PFSK-1 (cell line): Measurements from ENCODE around the gene NEK5.

Source experiments
- FOXP2 ChIP-seq: optimal IDR thresholded peaks from 2 replicates; pipeline ENCODE3; 2011; ENCODE audit warnings: borderline replicate concordance, control low read depth, inconsistent platforms; ENCODE audit not compliant: insufficient read depth; ENCODE audit errors: extremely low read length, extremely low read depth
- POLR2AphosphoS5 ChIP-seq: IDR thresholded peaks from 2 replicates; pipeline ENCODE4 v1.6.1; 2012; ENCODE audit warnings: low read depth, mild to moderate bottlenecking, control low read depth, low read length, moderate library complexity
- SIN3A ChIP-seq: IDR thresholded peaks from 2 replicates; pipeline ENCODE4 v1.6.1; 2012; ENCODE audit warnings: mild to moderate bottlenecking, low read length, moderate library complexity, borderline replicate concordance; ENCODE audit not compliant: insufficient read depth
- TAF1 ChIP-seq: IDR thresholded peaks from 2 replicates; pipeline ENCODE4 v1.6.1; 2012; ENCODE audit warnings: low read length, control low read depth, borderline replicate concordance; ENCODE audit not compliant: insufficient read depth
- TF ChIP-seq, protein P1 (sequence below), 2 experiments: IDR thresholded peaks; 2 replicates each; pipeline versions ENCODE4 v1.6.1 to v1.8.0; 2011 to 2012; ENCODE audit warnings: low read depth in 2 of 2, low read length in 2 of 2, control low read depth in 1 of 2, inconsistent platforms in 1 of 2, mild to moderate bottlenecking in 1 of 2, moderate library complexity in 1 of 2; ENCODE audit not compliant: insufficient read depth in 1 of 2

NEK5 gene

GRCh38 chr13:52091473-52091872, 37.4 kb downstream of the NEK5 start:
- TF ChIP-seq SIN3A (no peak), TAF1 (no peak), POLR2AphosphoS5 (no peak)

DNA sequence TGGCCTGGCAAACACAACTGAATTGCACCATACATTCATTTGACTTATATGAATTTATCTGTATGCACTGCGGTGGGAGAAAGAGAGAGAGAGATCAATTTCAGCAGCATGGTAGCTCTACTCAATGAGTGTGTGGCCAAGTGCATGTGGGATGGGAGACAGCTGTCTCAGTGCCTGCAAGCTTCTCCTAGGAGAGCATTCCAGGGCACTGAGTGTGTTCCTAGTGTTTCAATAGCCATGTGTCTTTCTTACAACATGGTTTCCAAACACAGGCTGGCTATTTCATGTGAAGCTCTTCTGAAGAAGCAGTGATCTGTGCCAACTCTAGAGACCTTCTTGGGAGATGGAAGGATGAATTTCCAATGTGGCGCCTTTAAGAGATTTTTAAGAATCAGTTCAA, 43.5 kb downstream of the NEK5 start:
- TF ChIP-seq TAF1 (no peak), FOXP2 (no peak), POLR2AphosphoS5 (no peak), SIN3A (no peak)
- TF ChIP-seq, protein P1, sequence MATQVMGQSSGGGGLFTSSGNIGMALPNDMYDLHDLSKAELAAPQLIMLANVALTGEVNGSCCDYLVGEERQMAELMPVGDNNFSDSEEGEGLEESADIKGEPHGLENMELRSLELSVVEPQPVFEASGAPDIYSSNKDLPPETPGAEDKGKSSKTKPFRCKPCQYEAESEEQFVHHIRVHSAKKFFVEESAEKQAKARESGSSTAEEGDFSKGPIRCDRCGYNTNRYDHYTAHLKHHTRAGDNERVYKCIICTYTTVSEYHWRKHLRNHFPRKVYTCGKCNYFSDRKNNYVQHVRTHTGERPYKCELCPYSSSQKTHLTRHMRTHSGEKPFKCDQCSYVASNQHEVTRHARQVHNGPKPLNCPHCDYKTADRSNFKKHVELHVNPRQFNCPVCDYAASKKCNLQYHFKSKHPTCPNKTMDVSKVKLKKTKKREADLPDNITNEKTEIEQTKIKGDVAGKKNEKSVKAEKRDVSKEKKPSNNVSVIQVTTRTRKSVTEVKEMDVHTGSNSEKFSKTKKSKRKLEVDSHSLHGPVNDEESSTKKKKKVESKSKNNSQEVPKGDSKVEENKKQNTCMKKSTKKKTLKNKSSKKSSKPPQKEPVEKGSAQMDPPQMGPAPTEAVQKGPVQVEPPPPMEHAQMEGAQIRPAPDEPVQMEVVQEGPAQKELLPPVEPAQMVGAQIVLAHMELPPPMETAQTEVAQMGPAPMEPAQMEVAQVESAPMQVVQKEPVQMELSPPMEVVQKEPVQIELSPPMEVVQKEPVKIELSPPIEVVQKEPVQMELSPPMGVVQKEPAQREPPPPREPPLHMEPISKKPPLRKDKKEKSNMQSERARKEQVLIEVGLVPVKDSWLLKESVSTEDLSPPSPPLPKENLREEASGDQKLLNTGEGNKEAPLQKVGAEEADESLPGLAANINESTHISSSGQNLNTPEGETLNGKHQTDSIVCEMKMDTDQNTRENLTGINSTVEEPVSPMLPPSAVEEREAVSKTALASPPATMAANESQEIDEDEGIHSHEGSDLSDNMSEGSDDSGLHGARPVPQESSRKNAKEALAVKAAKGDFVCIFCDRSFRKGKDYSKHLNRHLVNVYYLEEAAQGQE (IDR thresholded peaks at IDR 0.05; ENCODE audit: insufficient read depth in 1 of 2, low read depth in 2 of 2, low read length in 2 of 2), result no peak

GRCh38 chr13:52082601-52083000, 46.3 kb downstream of the NEK5 start:
- TF ChIP-seq, protein P1 (IDR thresholded peaks at IDR 0.05; ENCODE audit: insufficient read depth in 1 of 2, low read depth in 2 of 2, low read length in 2 of 2), result no peak
- TF ChIP-seq FOXP2 (no peak), SIN3A (no peak), TAF1 (no peak), POLR2AphosphoS5 (no peak)

- no peak for TF ChIP-seq SIN3A
- TF ChIP-seq, protein P1 (IDR thresholded peaks at IDR 0.05; ENCODE audit: insufficient read depth in 1 of 2, low read depth in 2 of 2, low read length in 2 of 2), result no peak
- no peak for TF ChIP-seq FOXP2
- TF ChIP-seq POLR2AphosphoS5, result no peak
These were observed 57.8 kb downstream of the NEK5 start for GRCh38 chr13:52070929-52071523.

DNA sequence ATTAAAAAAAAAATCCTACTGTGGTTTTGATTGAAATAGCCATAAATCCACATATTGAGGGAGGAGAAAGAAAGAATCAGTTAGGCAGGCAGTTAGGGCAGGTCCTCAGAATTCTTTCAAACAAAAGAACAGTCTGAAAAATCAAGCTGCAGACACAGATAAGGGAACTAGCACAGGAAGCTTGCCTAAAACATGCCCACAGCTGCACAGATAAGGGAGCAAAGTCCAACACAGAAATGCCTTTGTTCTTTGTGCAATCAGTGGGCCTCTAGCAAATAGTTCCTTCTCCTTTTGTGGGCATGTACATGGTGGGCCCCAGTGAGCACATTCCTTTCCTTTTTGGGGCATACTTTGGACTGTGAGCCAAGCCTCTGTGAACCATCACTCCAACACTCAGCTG, 61.6 kb downstream of the NEK5 start:
- no peak for TF ChIP-seq SIN3A

DNA sequence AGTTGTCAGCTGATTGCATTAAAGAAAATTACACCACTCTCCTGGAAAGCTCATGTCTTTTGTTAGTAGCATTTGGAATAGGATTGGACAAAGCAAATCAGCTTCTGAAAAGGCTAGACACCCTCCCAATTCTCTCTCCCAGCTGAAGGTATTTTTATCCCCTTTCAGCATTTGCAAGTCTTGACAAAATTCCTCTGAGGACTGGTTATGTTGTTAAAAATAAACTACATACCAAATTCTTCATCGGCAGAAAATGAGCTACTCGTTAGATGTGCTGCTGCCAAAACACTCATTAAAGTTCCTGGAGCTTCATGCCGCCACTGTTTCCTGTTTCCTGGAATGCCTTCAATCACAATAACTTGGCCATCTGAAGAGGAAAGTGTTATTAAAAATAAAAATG, 67.3 kb downstream of the NEK5 start:
- TF ChIP-seq FOXP2, result no peak
- TF ChIP-seq TAF1, result no peak
- TF ChIP-seq, protein P1 (IDR thresholded peaks at IDR 0.05; ENCODE audit: insufficient read depth in 1 of 2, low read depth in 2 of 2, low read length in 2 of 2), result no peak
- no peak for TF ChIP-seq SIN3A
- no peak for TF ChIP-seq POLR2AphosphoS5
